ENCODE results near the gene SMKR1.
"Not testable (repeated sequence)": the region's sequence is repeated elsewhere in the genome, so short reads cannot be mapped to it uniquely, and the experiment has no call there.

The SMKR1 gene
- 1.9 to 2.3 reads per million in 2 donors for total RNA-seq

DNA sequence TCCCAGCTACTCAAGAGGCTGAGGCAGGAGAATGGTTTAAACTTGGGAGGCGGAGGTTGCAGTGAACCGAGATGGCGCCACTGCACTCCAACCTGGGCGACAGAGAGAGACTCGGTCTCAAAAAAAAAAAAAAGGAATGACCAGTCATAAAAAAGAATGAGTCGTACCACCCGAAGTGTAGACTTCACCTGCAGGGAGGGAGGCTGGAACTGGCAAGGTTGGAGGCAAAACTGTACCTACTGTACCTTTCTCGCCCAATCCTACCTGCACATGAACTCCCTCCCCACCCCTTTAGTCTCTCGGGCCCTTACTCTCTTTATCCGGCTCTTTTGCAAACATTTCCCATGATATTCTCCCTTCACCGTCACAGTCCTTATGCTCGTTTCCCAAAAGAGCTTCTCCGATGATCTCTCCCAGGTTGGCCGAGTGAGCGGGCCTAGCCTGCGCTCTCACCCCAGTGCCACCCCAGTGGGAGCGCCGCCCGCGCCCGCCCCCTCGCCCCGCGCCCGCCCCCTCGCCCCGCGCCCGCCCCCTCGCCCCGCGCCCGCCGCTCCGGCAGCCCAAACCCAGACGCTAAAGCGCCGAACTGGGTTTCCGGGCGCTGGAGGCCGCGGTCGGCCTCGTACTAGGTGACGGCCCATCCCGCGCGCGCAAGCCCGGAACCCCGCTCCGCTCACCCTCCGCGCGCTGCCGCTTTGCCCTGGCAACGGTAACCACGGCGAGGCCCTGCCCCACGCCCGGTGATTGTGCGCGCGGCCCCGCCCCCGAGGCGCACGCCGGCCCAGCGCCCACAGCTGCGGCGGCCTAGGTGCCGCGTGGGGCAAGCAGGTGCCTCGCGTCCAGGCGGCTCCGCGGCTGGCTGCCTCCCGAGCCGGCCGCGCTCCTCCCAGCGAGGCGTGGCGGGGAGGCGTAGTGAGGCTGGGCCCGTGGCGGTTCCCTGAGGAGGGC lies at the start of gene SMKR1:
TSS of gene SMKR1 (plus strand) at position 772 of the 948 bp plus-strand sequence. CDS start 294 bp downstream, outside the sequence.
- DNase-seq: peak; percentile 92

DNA sequence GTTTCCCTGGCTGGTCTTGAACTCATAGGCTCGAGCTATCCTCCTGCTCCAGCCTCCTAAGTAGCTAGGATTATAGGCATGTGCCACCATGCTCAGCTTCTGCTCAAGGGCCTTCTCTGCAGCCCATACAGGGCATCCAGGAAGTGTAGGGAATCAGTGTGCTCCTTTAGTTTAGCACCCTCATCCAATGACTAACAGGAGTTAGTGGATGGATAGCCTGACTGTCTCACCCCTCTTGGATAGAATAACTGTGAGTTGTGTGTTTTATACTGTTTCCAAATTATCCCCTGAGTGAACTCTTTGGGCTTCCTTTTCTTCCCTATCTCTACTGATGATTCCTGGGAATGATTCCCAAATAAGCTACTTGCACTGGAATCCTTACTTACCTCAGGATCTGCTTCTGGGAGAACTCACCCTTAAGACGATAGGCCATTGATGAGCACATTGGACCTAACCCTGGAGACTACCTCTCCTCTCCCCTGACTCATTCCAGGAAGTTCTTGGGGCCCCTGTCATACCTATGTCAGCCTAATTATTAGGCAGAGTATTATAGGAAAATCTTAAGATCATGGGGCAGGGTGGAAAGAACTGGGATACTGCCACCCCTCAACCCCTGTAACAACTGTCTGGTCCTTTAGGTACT lies 49.6 kb upstream of the SMKR1 start:
- no peak for DNase-seq

DNA sequence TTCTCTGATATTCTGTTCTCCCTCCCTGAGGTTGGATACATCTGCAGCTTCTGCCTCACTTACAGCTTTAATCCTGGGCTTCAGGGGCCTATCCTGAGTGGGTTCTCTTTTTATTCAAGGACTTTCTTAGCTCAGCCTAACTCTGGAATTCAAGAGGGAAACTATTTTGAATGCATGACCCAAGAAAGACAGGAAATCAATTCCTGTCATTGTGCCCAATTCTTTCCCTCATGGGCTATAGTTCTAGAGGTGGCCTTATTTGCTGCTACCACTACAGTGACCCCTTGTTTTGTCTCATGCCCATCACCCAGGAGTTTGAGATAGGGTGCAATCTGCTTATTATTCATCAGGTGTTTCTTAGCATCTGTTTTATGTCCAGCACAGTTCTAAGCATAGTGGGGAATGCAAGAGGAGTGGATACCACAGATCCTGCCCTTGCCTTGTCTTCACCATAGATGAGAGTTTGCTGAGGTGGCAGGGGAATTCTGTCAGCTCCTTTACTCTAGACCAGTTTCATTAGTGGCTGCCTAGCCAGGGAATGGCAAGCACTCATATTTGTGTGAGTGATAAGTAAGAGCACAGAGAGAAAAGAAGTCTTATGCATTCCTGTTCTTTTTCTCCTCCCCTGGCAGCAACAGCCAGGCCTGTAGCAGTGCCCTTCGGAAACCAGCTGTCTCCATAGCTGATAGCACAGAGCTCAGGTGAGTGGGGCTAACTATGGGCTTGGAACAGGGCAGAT lies 48.7 kb upstream of the SMKR1 start:
- DNase-seq: no peak

DNA sequence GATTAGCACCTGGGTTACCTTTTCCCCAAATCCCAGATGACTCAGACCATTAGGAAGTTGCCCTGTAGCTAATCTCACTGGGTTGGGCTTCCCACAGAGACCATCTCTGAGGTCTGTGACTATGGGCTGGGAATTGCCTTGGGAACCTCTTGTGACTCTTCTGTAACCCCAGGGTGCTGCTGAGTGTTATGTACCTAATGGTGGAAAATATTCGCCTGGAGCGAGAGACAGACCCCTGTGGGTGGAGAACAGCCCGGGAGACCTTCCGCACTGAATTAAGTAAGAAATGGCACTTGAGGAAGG lies 48.1 kb upstream of the SMKR1 start:
- DNase-seq: no peak

DNA sequence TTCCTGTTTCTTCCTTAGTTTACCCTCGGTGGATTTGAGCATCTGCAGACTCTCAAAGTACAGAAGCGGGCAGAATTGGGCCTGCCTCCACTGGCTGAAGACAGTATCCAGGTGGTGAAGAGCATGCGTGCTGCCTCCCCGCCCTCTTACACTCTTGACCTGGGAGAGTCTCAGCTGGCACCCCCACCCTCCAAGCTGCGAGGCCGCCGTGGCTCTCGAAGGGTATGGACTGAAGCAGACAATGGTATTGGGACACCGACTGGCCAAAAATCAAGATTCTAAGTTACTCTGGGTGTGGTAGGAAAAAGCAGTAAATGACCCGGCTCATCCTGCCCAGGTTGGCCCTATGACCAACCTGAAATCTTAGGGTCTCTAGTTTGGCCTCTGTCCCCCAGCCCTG lies 45.9 kb upstream of the SMKR1 start:
- no peak for DNase-seq

DNA sequence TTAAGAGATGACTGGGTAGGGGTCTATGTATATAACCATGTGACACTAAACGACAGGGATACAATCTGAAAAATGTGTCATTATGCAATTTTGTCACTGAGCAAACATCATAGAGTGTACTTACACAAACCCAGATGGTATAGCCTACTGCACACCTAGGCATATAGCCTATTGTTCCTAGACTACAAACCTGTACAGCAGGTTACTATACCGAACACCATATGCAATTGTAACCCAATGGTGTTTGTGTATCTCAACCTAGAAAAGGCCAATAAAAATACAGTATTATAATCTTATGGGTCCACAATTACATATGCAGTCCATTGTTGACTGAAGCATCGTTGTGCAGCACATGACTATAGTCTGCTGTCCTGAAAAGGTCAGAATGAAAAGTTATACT lies 45.2 kb upstream of the SMKR1 start:
- no peak for DNase-seq

DNA sequence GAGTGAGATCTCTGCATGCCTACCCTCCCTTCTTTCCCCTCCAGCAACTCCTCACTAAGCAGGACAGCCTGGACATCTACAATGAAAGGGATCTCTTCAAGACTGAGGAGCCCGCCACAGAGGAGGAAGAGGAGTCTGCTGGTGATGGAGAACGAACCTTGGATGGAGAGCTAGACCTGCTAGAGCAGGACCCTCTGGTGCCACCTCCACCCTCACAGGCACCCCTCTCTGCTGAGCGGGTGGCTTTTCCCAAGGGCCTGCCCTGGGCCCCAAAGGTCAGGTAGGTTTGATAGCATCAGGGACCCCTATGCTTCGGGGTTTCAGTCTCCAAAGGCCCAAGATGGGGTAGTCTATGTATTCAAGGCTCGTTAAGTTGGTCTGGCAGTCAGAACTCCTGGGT lies 44.2 kb upstream of the SMKR1 start:
- no peak for DNase-seq

DNA sequence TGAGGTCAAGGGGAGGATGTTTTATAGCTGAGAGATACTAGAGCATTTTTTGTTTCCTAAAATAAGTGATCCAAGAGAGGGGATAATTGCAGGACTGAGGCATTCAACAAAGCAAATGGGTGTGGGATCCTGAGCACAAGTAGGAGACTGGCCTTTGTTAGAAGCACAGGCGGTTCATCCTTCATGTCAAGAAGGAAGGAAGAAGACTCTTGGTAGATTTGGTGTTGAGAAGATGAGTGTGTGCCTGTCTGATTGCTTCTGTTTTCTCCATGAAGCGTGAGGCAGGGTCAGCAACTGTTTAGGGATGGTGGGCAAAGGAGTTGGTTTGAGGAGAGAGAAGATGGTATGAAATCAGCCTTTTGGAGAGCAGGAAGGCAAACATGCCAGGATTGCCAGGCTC lies 40.5 kb upstream of the SMKR1 start:
- DNase-seq: no peak

DNA sequence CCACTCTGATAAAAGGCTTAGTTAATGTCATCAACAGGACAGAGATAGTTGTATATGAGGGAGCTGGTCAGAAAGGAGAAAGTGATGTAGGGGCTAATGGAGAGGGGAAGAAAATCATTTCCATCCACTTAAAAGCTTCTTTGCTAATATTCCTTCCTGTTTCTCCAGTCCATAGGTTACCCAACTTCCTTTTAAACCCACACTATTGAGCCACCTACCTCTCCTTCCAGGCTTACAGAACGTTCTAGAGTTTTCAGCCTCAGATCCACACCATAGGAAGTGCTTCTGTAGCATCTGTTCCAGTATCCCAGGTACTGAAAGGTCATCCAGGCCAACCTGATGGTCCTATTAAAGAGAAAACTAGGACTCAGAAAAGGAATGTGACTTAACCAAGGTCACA lies 39.9 kb upstream of the SMKR1 start:
- no peak for DNase-seq

DNA sequence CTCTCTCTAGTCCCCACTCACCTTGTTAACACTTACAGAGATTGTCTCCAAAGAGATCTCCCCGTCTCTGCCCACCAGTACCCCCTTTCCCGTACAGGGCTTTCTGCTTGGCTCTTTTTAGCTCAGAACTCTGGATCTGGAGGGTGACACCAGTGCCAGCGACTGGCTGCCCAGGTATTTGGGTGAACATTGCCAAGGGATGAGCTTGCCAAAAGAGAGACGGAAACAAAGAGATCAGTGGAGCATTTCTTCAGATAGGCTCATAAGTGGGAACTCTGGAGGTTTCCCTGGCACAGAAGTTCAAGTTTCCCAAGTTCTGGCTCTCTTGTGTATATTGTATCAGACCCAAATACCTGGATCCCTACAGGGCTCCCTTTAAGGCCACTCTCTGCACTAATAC lies 38.1 kb upstream of the SMKR1 start:
- DNase-seq: no peak

DNA sequence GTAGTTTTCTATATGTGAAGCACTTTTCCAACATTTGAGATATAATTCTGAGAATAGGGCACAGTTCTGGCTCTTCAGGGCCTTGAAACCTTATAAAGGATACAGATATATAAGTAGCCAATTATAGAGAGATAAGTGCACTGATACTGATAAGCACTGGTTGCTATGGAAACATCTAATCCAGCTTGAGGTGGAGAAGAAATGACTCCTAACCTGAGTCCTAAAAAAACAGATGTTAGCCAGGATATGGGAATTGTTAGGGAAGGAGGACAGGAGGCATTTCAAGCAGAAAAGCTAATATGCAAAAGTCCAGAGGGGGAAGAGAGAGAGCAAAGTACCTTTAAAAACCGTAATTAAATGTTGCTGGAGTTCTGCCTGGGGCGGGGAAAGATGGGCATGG lies 37.3 kb upstream of the SMKR1 start:
- no peak for DNase-seq

DNA sequence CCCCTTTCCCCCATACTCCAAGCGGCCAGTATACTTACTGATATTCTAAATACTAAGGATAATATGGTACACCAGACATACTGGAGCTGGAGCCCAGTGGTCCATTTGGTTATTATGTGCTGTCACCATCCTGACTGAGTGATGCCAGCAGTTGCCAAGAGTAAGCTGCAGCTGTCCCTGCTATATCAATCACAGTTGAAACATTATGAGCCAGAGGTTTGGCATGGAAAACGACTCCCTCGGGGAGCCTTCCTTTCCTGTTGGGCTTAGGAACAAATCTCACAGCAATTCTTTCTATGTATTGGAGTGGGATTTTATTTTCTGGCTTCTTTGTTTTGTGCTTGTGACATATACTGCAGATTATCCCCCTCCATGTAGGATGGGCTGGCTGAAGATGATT lies 35.5 kb upstream of the SMKR1 start:
- no peak for DNase-seq

DNA sequence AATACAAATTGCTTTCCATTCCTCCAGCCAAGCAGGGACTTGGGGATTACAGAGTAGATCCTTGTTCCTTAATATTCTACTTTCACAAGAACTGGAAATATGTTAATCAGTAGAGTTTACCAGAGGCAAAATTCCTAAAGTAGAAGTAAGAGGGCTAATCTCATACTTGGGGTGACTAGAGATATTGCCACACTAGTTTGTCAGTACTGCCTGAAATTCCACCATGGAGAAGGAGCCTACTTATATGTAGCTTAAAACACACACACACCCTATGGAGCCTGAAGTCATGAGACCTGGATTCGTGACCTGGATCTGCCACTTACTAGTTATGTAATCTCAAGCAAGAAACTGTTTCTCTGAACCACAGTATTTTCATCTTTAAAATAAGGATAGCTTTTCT lies 34.2 kb upstream of the SMKR1 start:
- no peak for DNase-seq

DNA sequence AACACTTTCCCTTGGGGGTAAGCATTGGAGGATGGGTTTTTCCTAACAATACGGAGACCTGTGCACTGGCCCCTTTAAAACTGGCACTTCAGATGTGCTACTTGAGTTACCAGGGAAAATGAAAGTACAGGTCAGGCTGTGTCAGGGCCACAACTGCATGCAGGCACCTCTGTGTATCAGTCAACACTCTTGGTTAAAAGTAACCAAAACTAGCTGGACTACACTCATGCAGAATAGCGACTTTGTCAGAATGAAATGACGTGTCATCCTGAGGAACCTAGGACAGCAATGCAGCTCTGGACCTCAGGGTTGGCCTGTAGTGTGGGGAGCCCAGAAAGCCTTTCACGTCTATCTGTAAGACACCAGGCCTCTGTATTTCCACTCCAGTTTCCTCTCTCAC lies 33.8 kb upstream of the SMKR1 start:
- DNase-seq: no peak

DNA sequence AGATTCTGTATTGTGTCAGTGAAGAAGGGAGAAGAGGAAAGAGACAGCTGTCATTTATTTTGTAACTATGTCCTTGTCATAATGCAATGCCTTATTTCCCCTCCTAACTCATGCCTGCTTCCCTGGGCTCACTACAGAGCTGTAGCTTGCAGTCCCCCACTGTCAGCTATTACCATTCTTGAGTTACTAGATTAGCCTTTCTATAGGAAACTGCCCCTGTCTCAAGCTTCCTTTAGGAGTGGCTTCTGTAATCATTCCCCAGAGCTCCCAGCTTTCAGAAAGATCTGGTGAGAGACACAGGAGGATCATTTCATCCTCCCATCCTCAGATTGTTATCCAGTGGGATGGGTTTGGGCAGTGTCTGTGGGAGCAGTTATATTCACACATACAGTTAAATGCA lies 32.4 kb upstream of the SMKR1 start:
- no peak for DNase-seq

DNA sequence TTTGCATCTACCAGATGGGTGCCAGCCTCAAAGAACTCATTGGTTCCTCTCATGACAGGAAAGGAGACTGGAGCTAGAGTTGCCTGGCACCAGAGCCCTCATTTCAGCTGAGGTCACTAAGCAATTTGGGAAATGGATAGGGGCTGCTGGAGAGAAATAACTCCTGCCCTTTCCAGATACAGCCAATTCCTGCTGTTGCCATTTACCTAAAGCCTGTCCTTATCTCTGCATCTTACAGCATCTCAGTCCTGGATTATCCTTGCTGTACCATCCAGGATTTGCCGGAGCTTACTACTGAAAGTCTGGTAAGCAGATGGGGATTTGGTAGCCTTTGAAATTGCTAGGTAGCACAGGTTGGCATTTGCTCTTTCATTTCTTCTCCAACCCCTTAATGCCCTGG lies 31.9 kb upstream of the SMKR1 start:
- DNase-seq: no peak

DNA sequence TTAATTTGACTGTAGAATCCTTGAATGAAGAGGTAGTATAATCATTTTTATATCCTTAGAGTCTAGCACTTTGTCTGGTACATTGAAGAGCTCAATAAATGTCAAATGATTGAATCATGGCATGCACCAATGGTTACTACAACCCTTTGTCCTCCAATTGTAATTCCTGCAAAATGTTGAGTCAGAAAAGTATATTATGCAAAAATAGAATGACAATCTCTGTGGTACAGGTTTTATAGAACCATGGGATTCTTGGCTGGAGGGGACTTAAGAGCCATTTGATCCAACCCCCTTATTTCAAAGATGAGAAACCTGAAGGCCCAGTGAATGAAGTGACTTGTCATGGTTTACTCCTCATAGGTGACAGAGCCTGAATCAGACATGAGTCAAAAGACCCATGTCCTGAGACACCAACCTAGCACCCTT lies 30.9 kb upstream of the SMKR1 start:
- no peak for DNase-seq

DNA sequence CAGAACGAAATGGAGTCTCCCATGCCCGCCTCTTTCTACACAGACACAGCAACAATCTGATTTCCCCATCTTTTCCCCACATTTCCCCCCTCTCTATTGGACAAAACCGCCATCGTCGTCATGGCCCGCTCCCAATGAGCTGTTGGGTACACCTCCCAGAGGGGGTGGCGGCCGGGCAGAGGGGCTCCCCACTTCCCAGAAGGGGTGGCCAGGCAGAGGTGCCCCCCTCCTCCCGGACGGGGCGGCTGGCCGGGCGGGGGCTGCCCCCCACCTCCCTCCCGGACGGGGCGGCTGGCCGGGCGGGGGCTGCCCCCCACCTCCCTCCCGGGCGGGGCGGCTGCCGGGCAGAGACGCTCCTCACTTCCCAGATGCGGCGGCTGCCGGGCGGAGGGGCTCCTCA lies 26.4 kb upstream of the SMKR1 start:
- DNase-seq: not testable (repeated sequence)

DNA sequence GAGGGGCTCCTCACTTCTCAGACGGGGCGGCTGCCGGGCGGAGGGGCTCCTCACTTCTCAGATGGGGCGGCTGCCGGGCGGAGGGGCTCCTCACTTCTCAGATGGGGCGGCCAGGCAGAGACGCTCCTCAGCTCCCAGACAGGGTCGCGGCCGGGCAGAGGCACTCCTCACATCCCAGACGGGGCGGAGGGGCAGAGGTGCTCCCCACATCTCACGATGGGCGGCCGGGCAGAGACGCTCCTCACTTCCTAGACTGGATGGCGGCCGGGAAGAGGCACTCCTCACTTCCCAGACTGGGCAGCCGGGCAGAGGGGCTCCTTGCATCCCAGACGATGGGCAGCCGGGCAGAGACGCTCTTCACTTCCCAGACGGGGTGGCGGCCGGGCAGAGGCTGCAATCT lies 25.9 kb upstream of the SMKR1 start:
- not testable (repeated sequence) for DNase-seq

DNA sequence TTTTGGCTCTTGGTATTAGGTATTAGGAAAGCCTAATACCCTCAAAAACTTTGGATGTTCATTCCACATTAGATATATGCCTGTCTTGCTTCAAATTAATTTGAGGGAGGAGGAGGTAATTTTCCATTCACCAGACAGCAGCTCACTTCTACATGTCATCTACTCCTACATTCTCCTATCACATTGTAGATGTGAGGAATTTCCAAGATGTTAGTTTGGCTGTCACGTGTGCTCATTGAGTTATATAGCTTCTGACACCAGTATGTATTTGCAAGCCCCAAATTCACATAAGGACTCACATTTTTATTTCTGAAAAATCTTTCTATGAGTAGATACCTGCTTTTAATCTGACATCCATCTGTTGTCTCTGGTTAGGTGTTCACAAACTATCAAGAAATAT lies 22.5 kb upstream of the SMKR1 start:
- no peak for DNase-seq

DNA sequence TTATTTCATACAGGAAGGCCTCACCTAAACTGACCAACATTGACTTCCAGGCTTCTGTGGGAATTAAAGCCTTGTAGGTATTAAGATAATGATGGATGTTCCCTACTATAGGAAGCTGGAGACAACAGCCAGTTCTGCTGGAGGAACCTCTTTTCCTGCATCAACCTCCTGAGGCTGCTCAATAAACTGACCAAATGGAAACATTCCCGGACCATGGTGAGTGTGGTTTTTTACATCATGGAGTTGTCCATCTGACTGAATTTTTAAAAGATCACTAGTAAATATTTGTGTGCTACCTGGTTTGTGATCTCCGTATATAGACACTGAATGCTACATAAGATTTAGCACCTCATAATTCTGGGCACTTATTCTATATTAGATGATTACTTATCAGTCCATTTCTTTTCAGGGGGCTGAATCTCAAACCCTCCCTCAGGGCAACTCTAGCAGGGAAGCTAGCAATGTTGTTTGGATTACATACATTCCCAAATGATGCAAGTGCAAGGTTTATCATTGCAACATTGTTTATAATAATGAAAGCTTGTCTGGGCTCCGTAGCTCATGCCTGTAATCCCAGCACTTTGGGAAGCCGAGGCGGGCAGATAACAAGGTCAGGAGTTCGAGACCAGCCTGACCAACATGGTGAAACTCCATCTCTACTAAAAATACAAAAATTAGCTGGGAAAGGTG lies 21.5 kb upstream of the SMKR1 start:
- no peak for DNase-seq

DNA sequence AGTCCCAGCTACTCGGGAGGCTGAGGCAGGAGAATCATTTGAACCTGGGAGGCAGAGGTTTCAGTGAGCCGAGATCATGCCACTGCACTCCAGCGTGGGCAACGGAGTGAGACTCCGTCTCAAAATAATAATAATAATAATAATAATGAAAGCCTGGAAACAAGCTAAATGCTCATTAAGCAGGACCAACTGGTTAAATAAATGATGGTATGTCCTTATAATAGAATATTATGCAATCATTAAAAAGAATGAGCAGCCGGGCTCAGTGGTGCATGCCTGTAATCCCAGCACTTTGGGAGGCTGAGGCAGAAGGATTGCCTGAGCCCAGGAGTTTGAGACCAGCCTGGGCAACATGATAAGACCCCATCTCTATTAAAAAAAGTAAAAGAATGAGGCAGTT lies 21.0 kb upstream of the SMKR1 start:
- not testable (repeated sequence) for DNase-seq

DNA sequence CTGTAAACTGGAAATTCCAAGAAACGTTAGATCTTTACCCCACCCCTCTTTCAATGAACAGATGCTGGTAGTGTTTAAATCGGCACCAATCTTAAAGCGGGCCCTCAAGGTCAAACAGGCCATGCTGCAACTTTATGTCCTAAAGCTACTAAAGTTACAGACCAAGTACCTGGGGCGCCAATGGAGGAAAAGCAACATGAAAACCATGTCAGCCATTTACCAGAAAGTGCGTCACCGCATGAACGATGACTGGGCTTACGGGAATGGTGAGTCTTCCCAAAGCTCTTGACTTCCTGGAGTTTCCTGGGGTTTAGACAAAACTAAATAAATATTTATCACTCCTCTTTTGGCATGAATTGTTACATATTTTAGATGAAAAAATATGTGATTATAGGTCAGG lies 19.6 kb upstream of the SMKR1 start:
- DNase-seq: no peak
